ENCODE measurements around the gene CRLF1.
A peak's percentile ranks its signal among the peaks of the same experiment; 100 is the strongest.

The CRLF1 gene

DNA sequence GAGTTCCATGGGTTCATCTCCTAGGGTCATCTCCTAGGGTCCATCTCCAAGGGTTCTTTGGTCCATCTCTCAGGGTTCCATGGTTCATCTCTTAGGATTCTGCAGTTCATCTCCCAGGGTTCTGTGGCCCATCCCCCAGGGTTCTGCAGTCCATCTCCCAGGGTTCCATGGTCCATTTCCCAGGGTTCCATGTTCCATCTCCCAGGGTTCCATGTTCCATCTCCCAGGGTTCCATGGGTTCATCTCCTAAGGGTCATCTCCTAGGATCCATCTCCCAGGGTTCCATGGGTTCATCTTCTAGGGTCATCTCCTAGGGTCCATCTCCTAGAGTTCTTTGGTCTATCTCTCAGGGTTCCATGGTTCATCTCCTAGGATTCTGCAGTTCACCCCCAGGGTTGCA, 11.0 kb upstream of the CRLF1 start:
- H3K27ac Mint-ChIP-seq: peak overlapping the region in 1 of 2 donors; percentile 30
- H3K27me3 Mint-ChIP-seq: peaks cover 54% of the 10 kb centered on the region
- no peaks in the 10 kb centered on the region for H3K9me3 Mint-ChIP-seq
- DNase-seq (no peak), ATAC-seq (no peak)
- H3K4me1 Mint-ChIP-seq: peaks cover 15% of the 10 kb centered on the region
- H3K4me3 Mint-ChIP-seq: no peak overlapping the region

DNA sequence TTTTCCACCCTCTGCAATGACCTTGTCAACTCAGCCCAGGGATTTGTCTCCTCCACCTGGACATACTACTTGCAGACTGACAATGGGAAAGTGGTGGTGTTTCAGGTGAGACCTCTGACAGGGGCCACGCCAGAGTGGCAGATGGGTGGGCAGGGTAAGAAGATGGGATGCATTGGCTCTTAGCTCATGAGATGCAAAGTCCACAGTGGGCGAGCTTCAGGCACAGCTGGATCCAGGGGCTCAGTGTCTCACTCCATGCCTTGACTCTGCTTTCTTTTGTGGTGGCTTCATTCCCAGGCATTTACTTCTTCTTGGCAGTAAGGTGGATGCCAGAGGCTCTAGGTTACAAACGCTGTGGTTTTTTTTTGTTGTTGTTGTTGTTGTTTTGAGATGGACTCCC, 9.4 kb upstream of the CRLF1 start:
- Mint-ChIP-seq H3K27ac (no peak overlapping the region), H3K27me3 (peaks cover 69% of the 10 kb centered on the region), H3K4me1 (peaks cover 26% of the 10 kb centered on the region)

DNA sequence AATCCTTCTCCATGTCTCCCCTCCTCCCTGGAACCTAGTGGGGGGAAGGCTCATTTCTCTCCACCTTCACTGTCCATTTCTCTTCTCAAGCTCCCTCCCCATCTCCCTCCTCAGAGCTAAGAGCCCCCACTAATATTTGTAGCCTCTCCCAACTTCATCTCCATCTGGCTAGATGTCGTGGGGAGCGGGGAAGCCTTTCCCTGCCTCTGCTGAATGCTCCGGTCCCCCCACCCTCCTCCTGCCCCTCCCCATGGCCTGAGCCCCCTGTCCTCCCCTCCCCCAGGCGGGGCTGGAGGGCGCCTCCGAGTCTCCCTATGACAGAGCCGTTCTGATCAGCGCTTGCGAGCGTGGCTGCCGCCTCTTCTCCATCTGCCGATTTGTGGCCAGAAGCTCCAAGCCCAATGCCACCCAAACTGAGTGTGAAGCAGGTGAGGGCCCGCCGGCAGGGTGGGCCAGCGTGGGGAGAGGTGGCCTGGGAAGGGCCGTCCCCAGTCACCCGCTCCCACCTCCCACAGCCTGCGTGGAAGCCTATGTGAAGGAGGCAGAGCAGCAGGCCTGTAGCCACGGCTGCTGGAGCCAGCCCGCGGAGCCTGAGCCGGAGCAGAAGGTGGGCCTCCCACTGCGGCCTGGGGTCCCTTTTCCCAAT, 7.1 kb upstream of the CRLF1 start:
- ATAC-seq: no peak
- Mint-ChIP-seq H3K27ac (peak overlapping the region in 1 of 2 donors; percentile 81), H3K4me3 (peak overlapping the region; percentile 42 to 63), H3K27me3 (peaks cover 92% of the 10 kb centered on the region), H3K4me1 (peaks cover 29% of the 10 kb centered on the region), H3K9me3 (no peaks in the 10 kb centered on the region)
- DNase-seq: no peak

More for the DNA sequence above, 9.4 kb upstream of the CRLF1 start:
- no peak overlapping the region for H3K4me3 Mint-ChIP-seq
- H3K9me3 Mint-ChIP-seq: no peaks in the 10 kb centered on the region
- DNase-seq: no peak
- no peak for ATAC-seq

DNA sequence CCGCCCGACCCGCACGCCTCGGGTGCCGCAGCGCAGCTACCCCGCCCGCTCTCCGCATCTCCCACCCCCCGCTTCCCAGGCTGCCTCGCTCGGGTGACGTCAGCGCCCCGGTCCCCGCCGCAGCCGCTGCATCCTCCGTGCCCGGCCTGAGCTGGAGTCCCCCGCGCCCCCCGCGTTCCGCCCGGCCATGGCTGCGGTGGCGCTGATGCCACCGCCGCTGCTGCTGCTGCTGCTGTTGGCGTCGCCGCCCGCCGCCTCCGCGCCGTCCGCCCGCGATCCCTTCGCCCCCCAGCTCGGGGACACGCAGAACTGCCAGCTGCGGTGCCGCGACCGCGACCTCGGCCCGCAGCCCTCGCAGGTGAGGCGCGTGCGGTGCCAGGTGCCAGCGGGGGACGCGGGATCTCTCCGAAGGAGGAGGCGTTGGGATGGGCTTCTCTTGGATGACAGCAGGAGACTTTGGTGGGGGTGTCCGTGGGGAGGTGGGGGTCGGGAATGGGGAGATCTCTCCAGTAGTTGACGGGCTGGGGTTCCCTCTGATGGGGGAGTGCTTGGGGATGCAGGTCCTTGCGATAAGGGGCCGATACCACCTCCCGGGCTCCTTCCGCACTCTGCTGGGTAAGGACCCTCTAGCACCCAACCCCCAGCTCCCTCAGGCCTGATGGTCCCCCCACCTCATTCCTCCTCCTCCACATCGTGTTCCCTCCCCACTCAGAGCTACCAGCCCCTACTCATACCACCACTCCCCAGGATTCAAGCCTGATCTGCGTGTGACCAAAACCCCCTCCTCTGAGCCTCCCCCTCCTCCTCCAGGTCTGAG, 6.4 kb upstream of the CRLF1 start, which contains the start of gene TMEM59L:
Gene TMEM59L, plus strand, starts transcription at position 99 of the 817 bp plus-strand sequence. Its CDS starts 89 bp downstream, at position 188.
- ATAC-seq (peak; percentile 46), DNase-seq (no peak)
- H3K9me3 Mint-ChIP-seq: no peaks in the 10 kb centered on the region
- peaks cover 31% of the 10 kb centered on the region for H3K4me1 Mint-ChIP-seq
- peak within 1 kb of the TSS; percentile 40 to 81 for H3K27ac Mint-ChIP-seq
- H3K4me3 Mint-ChIP-seq: peak within 1 kb of the TSS; percentile 71 to 73
- H3K27me3 Mint-ChIP-seq: peaks cover 99% of the 10 kb centered on the region

DNA sequence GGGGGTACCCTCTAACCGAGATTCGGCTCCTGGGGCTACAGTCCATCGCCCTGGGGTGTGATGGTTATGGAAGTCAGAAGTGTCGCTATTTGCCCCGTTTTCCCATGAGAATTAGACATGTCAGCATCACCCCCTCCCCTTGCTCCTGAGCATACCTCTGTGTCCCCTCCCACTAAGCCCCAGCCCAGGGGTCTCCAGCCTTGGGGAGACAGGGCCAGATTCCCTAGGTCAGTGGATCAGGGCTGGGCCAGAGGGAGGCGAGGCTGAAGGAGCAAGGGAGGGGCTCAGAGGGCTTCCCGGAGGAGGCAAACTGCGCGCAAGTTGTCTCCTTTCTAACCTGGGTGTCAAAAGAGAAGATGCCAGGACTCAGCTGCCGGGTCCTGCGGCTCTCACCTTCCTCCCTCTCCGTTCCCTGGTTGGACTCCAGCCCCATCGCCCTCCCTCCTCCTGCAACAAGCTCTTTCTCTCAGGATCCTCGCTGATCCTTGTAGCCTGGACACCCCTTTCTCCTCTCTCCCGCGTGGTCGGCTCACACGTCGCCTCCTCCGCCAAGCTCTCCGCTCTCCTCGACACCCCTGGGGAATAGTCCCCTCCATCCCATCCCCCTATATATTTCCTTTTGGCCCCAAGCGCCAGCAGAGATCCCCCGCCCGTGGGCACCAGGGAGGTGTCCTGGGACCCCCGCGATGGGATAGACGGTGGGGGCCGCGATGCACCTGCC, 5.6 kb upstream of the CRLF1 start:
- Mint-ChIP-seq H3K9me3 (no peaks in the 10 kb centered on the region), H3K27me3 (peaks cover 99% of the 10 kb centered on the region), H3K27ac (peak overlapping the region in 1 of 2 donors; percentile 40), H3K4me3 (peak overlapping the region; percentile 71 to 73), H3K4me1 (peaks cover 39% of the 10 kb centered on the region)
- ATAC-seq (peak; percentile 24), DNase-seq (no peak)

DNA sequence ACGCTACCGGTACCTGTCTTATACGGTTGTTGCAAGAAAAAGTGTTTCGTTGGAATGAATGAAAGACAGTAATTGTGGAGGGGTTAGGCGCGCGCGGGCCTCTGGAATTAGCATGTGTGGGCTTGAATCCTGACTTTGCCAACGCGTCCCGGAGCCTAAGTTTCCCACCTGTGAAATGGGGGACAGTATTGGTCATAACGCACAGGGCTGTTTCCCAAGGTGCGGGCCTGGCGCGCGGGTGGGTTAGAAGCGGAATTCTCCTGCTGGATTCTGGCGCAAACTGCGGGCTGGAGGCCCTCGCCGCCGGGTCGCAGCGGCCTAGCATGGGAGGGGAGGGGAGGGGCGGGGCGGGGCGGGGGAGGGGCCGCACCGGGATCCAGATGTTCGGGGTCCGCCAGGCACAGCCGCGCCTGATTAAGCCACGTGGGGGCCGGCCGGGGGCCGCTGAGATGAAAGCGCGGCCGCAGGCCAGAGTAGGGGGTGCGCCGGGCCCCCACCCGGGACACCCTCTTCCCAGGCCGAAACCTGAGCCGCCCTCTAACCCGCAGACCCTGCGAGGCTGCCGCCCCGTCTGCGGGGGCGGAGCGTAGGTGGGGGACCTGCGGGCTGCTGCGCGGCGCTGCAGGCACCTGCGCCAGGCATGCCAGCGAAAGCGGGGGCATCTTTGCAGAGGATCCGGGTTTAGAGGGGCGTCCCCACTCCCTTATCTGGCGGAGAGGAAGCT, 4.9 kb upstream of the CRLF1 start:
- peaks cover 40% of the 10 kb centered on the region for H3K4me1 Mint-ChIP-seq
- no peak for DNase-seq
- ATAC-seq: no peak

DNA sequence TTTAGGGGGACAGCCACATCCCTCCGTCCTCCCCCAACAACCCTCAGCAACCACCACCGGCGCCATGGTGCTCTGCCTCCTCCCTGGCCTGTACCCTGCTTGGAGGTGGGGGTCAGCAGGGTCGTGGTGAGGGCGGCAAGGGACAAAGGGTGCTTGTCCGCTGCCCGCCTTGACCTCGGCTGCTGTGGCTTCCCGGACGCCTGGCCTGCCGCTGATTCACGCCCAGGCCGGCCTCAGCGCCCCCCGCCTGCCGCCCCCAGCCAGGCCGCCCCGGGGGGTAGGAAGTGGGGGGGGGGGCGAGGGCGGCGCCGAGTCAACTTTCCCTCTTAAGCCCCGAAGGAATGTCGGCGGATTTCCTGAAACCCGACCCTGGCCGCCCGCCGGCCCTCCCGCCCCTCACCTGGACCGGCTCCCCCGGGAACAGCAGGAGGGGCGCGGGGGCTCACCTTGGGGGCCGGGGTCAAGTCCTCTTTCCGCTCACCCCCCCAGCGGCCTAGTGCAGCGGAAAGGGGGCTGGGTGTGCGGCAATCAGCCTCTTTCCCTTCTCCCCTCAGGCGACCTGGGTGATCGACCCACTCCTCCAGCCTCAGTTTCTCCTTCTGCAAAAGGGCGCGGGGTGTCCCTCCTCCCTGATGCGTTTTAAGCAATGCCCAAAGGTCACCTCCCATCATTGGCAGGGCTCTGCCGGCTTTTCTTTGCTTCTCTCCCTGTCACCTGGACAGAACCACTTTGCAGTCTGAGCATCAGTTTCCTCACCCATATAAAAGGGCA, 4.1 kb upstream of the CRLF1 start:
- Mint-ChIP-seq H3K27me3 (peaks cover 90% of the 10 kb centered on the region), H3K27ac (no peak overlapping the region), H3K4me3 (peak overlapping the region; percentile 17 to 44), H3K4me1 (peaks cover 40% of the 10 kb centered on the region), H3K9me3 (no peaks in the 10 kb centered on the region)
- DNase-seq: no peak
- ATAC-seq: no peak

More for the DNA sequence above, 4.9 kb upstream of the CRLF1 start:
- Mint-ChIP-seq H3K9me3 (no peaks in the 10 kb centered on the region), H3K27ac (no peak overlapping the region), H3K4me3 (peak overlapping the region; percentile 71 to 73), H3K27me3 (peaks cover 97% of the 10 kb centered on the region)

DNA sequence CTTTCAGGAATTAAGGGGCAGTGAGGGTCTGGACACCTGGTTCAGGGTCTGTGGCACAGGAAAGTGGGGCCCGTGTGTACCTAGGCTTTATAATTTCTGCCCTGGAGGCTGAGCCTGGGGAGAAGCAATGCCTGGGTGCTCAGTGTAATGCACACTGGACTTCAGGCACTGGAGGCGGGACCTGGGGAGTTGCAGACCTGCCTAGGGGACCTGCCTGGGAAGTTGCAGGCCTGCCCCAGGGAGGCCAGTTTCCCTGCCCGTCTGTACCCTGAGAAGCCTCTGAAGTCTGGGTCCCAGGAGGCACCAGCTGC, 3.6 kb upstream of the CRLF1 start:
- Mint-ChIP-seq H3K27me3 (peaks cover 90% of the 10 kb centered on the region), H3K4me3 (no peak overlapping the region), H3K9me3 (no peaks in the 10 kb centered on the region), H3K4me1 (peaks cover 40% of the 10 kb centered on the region), H3K27ac (no peak overlapping the region)
- ATAC-seq: no peak
- DNase-seq: no peak

DNA sequence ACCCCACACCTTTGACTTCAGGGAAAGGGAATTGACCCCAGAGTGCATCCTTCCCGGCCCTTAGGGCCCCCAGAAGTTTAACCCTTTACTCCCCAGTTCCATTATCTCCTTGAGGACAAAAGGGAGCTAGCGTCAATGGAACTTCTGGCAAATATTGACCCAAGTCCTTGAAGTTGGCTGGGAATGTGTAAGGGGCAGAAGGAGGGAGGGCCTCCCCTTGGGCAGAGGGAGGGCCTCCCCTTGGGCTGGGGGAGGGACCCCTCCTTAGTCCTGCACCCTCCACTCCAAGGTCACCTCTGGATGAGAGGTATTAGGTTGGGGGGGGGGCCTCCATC, 3.1 kb upstream of the CRLF1 start:
- peaks cover 90% of the 10 kb centered on the region for H3K27me3 Mint-ChIP-seq
- H3K9me3 Mint-ChIP-seq: no peaks in the 10 kb centered on the region
- no peak overlapping the region for H3K27ac Mint-ChIP-seq
- ATAC-seq (no peak), DNase-seq (no peak)
- H3K4me3 Mint-ChIP-seq: no peak overlapping the region
- H3K4me1 Mint-ChIP-seq: peaks cover 40% of the 10 kb centered on the region

DNA sequence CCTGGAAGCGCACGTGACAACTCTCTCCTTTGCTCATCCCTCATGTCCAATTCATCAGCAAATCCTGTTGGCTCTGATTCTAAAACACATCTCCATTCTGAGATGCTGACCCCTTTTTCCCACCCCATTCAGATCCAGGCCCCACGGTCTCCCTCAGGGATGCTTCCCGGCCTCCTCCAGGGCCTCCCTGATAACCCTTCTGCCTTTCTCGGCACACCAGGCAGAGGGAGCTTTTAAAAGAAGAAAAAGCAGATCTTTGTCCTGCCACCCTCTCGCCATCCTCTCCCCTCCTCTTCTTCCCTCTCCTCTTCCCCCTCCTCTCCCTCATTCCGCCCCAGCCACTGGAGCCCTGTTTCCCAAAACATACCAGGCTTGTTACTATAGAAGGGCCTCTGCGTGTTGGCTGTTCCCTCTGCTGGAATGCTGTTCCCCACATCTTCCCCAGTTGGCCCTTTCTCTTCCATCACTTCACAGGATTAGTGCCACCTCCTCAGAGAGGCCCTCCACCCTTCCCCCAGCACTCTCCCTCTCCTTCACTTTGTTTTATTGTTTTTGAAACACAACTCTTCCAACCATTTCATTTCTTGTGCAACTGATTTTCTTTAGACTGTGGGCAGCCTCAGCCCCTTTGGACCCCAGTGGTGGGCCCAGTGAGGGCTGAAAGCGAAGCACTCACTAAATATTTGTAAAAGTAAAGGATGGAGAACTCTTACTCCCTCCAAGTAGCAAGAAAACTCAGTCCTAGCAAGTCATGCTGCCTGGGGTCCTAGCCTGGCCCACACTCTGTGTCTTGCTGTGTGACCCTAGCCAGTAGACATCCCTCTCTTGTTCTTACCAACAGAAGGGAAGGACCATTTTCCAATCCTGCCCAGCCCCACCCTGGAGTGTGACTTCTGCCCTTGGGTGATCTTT, 2.5 kb upstream of the CRLF1 start:
- Mint-ChIP-seq H3K4me1 (peaks cover 40% of the 10 kb centered on the region), H3K27me3 (peaks cover 90% of the 10 kb centered on the region), H3K9me3 (no peaks in the 10 kb centered on the region), H3K4me3 (no peak overlapping the region), H3K27ac (no peak overlapping the region)
- ATAC-seq: no peak
- DNase-seq: no peak

DNA sequence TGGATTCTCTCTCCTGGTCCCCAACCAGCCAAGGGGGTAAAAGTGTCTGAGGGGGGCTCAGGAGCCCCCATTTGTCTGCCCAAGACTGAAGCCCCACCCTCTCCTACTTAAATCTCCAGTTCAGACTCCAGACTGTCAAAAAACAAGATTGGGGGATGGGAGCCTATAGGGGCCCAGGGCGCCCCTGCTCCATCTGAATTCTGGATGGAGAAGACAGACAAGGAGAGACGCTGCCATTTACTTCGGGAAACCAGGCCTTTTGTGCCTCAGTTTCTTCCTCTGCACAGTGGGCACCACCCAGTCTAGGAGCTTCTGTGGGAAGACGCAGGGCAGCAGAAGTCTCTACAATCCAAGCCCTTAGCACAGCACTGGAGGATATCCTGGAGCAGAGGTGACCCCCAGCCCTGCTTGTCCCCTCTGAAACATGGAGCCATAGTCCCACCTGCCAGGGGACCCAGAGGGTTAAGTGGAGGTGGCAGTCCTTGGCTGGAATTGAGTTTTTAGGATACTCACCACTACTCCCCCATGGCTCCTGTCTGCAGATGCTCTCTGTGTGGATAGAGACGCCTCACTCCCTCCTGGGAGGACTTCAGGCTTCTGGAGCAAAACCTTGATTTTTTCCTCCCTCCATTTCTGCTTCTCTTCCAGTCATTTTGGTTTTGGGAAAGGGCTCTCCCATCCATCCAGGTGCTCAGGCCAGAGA, 1.7 kb upstream of the CRLF1 start:
- Mint-ChIP-seq H3K27me3 (peaks cover 88% of the 10 kb centered on the region), H3K27ac (no peak overlapping the region), H3K4me3 (peak overlapping the region in 1 of 2 donors; percentile 23), H3K9me3 (no peaks in the 10 kb centered on the region), H3K4me1 (peaks cover 34% of the 10 kb centered on the region)
- DNase-seq (no peak), ATAC-seq (no peak)

DNA sequence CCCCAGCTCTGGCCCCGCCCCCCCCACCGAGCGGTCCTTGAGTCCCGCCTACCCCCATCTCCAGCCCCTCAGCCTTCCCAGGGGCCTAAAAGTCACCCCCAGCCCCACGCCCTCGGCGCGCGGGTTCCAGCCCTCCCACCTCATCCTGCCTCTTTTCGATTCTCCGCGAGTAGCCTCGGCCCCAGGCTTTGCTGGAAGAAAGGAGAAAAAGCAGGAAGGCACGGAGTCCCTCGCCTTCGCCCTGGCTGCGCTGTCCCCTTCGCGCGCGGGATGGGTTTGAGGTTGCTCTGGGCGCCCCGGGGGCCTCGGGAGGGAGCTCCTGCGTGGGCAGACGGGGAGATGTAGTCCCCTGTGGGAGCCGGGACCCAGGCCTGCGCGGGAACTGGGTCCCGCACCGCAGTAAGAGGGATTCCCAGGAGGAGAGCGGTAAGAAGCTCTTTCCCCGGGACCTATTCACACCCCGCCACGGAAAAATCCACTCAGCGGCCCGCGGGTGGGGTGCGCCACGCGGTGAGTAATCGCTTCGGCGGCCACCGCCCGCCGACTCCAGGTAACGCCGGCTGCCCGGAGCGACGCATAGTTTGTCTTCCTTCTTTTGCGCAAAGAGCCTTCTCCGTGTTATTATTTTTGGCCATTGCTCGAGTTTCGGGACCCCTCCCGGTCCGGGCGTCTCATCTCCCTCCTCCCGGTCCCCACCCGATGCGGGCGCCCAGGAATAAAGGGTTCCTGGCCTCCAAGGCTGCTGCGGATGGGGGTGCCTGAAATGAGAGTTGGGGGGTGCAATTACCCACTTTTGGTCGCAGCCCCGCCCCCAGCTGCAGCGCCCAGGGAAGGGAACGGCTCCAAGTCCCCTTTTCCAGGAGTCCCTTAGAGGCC, 865 bp upstream of the CRLF1 start:
- no peak for ATAC-seq
- Mint-ChIP-seq H3K4me1 (peaks cover 33% of the 10 kb centered on the region), H3K27me3 (peaks cover 88% of the 10 kb centered on the region)

More for the DNA sequence above, 865 bp upstream of the CRLF1 start:
- no peak overlapping the region for H3K27ac Mint-ChIP-seq
- H3K9me3 Mint-ChIP-seq: no peaks in the 10 kb centered on the region
- DNase-seq: no peak
- H3K4me3 Mint-ChIP-seq: peak overlapping the region in 1 of 2 donors; percentile 23
